ENCODE results near the gene ASS1.
A peak's percentile ranks its signal among the peaks of the same experiment; 100 is the strongest.

ASS1 gene

DNA sequence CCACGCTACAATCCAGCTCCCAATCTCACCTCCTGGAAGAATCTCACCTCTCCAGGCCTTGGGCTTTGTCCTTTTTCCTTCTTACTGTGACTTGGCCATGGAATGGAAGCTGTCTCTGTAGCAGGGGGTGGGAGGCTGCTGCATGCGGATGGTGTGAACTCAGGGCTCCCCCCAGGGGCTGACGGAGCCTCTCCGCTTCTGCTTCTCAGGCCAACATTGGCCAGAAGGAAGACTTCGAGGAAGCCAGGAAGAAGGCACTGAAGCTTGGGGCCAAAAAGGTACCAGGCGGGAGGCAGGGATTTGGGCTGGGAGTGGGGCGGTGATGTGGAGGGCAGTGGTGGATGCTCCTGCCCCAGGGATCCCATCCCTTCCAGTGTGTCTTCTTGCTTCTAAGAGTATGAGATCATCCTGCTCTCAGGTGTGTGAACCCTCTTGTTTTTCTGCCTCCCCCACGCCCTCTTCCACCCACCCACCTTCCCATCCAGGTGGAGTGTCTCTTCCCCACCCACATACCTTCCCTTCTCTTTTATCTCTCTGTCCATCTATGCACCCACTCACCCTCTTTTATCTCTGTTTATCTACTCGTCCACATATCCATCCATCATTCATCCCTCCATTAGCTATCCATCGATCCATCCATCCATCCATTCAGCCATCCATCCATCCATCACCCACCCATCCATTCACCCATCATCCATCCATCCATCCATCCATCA, 9.5 kb downstream of the ASS1 start:
- no peak for DNase-seq (ENCODE audit: low read depth)

- DNase-seq (ENCODE audit: low read depth) = no peak
These were observed 10.1 kb downstream of the ASS1 start for GRCh38 chr9:130454812-130455325.

DNA sequence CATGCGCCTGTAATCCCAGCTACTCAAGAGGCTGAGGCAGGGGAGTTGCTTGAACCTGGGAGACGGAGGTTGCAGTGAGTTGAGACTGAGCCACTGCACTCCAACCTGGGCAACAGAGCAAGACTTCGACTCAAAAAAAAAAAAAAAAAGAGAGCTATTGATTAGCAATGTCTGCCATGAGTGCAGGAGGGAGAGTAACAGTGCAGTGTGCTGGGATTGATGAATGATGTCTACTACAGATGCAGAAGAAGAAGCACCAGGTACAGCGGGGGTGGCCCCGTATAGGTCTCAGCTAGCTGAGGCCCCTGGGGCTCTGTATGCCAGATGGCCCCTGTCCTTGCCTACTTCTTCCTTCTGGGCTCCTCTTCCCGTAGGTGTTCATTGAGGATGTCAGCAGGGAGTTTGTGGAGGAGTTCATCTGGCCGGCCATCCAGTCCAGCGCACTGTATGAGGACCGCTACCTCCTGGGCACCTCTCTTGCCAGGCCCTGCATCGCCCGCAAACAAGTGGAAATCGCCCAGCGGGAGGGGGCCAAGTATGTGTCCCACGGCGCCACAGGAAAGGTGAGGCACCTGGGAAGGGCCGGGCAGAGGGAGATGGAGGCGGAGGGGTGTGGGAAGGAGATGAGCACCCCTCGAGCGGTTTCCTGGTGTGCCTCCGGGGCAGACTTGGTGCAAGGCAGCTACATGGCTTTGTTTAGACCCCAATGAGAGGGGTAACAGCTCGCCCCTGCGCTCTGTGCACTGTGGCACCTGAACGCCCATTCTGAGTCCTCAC, 13.5 kb downstream of the ASS1 start:
- DNase-seq (ENCODE audit: low read depth) = no peak

GRCh38 chr9:130458804-130459067, 14.0 kb downstream of the ASS1 start:
- DNase-seq (ENCODE audit: low read depth) = no peak

- no peak for DNase-seq (ENCODE audit: low read depth)
These were observed 14.4 kb downstream of the ASS1 start for GRCh38 chr9:130459151-130459550.

DNA sequence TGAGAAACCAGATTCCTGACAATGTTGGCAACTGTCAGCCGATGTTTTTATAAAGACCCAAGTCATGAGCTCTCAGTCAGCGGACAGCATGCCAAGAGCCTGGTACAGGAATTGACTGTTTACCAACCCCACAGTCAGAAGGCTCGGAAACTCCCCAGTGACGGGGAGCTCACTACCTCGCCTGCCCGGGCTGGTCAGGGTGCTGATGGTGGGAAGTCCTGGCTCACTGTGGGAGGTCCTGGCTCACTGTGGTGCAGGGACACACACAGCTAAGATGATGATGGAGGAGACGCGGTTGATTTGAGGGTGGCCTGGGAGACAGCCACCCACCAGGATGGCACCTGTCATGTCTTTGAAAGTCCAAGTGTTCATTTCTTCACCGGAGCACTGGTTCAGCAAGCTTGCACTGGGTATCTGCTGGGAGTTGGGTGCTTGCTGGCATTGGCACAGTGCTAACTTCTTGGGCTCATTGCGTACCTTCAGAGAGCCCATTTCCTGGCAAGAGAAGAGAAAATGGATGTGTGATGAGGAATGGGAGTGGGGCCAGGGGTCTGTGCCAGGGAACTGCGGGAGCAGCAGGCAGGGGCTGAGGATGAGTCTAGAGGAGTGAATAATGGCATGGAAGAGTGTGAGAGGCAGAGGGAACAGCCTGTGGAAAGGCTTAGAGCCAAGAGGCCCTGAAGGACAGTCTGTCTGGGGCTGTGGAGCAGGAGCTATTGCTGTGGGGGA, 15.3 kb downstream of the ASS1 start:
- no peak for DNase-seq (ENCODE audit: low read depth)

GRCh38 chr9:130461218-130461630, 16.5 kb downstream of the ASS1 start:
- peak; percentile 50 for DNase-seq (ENCODE audit: low read depth)

GRCh38 chr9:130461731-130462130, 17.0 kb downstream of the ASS1 start:
- DNase-seq (ENCODE audit: low read depth) = no peak

DNA sequence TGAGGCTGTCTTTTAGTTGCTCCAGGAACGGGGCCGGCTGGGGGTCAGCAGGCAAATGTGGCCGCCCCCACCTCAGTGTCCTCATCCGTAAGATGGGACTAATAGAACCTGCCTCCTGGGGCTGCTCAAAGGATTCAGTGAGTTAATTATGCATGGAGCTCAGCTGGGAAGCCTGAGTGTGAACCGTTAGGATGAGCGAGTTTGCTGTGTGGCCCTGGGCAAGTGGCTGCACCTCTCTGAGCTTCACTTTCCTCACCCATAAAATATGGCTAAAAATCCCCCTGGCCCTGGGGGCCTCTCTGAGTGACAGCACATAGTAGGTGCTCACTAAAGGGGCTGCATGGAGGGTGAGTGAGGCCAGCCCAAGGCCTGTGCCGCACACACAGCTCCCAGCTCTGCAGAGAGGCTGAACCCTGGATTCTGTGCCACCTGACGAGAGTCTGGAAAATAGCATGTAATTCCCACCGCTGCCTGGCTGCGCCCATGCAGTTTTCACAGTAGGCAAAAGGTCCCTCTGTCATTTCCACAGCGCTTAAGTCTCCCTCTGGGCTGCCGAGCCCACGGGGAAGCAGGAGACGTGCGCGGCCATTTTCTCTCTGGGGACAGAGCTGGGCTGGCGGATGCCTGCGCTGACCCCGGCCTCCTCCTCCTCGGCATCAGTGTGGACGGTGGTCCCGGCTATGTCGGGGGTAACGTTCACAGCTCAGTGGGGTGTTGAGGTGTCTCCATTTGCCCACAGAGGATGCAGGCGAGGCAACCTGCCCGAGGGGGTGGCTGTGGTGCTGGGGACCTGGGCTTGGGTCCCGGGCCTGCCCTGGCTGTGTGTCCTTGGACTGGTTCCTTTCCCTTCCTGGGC, 18.2 kb downstream of the ASS1 start:
- no peak for DNase-seq (ENCODE audit: low read depth)

DNA sequence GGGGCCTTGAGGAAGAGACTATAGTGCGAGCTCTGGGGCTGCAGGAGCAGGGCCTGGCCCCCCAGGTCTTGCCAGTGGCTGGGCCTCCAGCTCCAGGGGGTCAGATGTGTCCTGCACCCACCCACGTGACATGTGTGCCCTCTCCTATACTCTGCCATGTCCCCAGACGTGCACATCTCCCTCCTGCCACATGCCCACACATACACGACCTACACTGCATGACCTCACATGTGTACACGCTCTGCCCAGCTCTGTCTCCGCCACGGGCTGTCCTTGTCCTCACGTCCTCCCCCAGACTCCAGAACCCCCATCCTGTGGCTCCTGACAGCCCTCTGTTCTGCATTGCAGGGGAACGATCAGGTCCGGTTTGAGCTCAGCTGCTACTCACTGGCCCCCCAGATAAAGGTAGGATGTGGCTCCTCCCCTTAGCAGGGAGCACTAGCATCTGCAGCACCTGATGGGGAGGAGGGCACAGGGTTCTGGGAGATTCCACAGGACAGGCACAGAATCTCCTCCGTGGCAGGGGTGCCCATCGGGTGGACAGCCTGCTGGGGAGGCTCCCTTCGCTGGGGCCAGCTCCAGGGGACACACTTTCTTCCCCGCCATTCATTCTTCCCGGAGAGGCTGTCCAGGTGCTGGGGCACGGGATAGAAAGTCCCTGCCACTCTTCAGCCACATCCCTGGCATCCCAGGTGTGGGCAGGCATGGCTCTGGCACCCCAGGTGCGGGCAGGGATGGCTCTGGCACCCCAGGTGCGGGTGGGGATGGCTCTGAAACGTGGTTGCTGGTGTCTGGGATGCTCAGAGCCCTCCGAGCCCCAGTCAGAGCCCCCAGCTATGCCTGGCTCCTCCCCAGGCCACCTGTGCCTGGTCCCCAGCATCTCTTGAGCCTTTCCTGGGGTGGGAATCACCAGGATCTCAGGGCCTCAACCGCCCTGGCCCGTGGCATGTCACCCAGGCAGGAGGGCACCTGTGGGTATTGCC, 19.3 kb downstream of the ASS1 start:
- DNase-seq (ENCODE audit: low read depth) = no peak

GRCh38 chr9:130465383-130466096, 20.8 kb downstream of the ASS1 start:
- no peak for DNase-seq (ENCODE audit: low read depth)

DNA sequence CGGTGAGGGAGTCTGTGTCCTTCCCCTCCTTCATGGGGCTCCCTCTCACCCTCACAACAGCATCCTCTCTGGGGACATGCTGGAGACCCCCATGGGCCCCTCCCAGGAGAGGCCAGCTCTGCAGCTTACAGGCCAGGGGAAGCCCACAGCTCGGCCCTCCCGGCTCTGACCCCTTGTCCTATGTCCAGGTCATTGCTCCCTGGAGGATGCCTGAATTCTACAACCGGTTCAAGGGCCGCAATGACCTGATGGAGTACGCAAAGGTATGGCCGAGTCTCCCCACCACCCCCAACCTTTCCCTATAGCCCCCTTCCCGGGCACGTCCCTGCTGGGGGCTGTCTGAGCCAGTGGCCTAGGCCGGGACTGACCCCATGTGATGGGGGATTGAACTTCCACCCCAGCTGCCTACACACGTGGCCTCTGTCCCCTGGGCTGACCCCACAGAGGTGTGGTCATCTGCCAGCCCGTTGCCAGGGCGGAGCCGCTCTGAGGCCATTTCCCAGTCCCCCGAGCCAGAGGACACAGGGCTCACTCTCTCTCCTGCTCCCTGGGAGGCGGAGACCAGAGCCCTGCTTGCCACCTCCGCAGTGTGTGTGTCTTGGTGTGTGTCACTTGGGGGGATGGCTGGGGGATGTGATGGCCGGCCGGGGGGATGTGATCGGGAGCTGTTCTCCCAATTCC, 21.9 kb downstream of the ASS1 start:
- no peak for DNase-seq (ENCODE audit: low read depth)

GRCh38 chr9:130467316-130467715, 22.6 kb downstream of the ASS1 start:
- no peak for DNase-seq (ENCODE audit: low read depth)

DNA sequence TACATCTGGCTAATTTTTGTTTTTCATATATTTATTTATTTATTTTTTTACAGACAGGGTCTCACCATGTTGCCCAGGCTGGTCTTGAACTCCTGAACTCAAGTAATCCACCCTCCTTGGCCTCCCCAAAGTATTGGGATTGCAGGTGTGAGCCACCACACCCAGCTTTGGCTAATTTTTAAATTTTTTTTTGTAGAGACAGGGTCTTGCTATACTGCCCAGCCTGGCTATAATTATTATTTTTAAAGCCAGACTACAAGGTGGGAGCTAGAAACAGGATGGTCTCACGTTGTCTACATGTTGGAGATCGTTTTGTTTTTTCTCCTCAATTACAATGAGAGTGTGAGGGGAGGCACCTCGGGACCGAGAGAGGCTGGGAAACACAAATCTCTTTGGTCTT, 23.8 kb downstream of the ASS1 start:
- no peak for DNase-seq (ENCODE audit: low read depth)

DNA sequence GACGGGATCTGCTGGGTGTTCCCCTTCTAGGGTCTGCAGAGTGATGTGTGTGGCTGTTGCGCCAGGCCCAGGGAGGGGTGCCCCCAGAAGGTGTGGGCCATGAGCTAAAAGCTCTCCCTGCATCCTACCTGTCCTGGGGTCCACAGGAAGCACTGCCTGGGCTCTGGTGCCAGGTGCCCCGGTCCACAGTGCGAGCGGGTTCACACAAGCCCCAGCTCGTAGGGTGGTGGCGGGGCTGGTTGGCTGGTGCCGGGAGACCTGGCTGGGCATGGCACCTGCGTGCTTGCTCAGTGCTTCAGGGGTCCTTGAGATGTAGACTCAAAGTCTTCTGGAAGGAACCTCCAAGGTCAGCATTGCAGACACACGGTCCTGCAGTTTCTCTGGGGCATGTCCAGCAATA, 25.5 kb downstream of the ASS1 start:
- no peak for DNase-seq (ENCODE audit: low read depth)

DNA sequence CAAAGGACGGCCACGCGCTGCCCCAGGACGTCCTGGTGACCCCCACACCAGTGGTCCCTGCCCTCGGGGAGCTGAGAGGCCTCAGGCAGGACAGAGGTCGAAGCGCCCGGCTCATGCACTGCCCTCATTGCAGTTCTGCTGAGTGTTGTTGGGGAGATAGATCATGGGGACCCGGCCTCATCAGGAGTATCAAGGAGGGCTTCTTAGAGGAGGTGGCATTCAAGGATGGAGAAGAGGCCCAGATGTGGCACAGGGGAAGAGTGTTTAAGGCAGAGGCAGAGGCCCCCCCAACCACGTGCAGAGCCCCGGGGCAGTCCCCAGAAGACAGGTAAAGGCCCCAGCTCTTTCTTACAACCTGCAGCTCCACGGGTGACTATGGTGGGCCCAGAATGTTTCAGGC, 26.2 kb downstream of the ASS1 start:
- no peak for DNase-seq (ENCODE audit: low read depth)

- no peak for DNase-seq (ENCODE audit: low read depth)
These were observed 26.8 kb downstream of the ASS1 start for GRCh38 chr9:130471411-130472183.

- no peak for DNase-seq (ENCODE audit: low read depth)
These were observed 27.5 kb downstream of the ASS1 start for GRCh38 chr9:130472184-130472705.

DNA sequence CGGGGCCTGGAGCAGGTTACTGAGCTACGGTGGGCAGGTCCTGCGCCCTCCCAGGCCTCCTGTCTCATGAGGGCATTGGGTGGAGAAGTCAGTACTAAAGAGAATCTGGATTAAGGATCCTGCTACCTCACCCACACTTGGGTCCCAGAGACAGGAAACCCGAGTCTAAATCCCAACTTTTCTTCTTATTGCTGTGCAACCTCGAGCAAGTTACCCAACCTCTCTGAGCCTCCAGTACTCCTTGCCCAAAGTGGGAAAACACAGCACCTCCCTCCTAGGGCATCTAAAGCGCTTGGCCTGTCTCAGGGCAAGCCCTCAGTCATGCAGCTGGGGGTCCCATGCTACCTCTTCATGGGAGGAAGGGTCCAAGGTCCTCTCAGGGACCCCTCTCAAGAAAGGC, 28.2 kb downstream of the ASS1 start:
- DNase-seq (ENCODE audit: low read depth) = no peak

Measured in stimulated activated CD8-positive, alpha-beta memory T cell treated with anti-CD3 and anti-CD28 coated beads, Interleukin-15, amount 100 ng/mL, for 1 hour (primary cell).